ENCODE data around the gene TSEN54.

TSEN54 gene

GRCh38 chr17:75551266-75551665 lies 34.9 kb downstream of the TSEN54 start:
- H3K4me3 ChIP-seq (ENCODE audit: low read depth in 1 of 2, low read length in 2 of 2): no peak overlapping the region

GRCh38 chr17:75552425-75553294 lies 36.3 kb downstream of the TSEN54 start:
- ATAC-seq (ENCODE audit: insufficient read depth, low read depth): no peak
- H3K79me2 ChIP-seq (ENCODE audit: insufficient read depth, low read length): no peaks in the 10 kb centered on the region
- H3K9me3 ChIP-seq (ENCODE audit: insufficient read depth, low read length, severe bottlenecking): no peaks in the 10 kb centered on the region
- no peak overlapping the region for H3K4me2 ChIP-seq (ENCODE audit: insufficient read depth, low read length)
- H3K9ac ChIP-seq (ENCODE audit: low read depth, low read length): no peak overlapping the region
- H3K36me3 ChIP-seq (ENCODE audit: insufficient read depth, low read length): no peaks in the 10 kb centered on the region
- no peak overlapping the region for H3K4me3 ChIP-seq (ENCODE audit: low read depth in 1 of 2, low read length in 2 of 2)
- no peaks in the 10 kb centered on the region for H4K20me1 ChIP-seq (ENCODE audit: insufficient read depth, low read length)
- H3K27me3 ChIP-seq (ENCODE audit: insufficient read depth, low read length, poor library complexity): no peaks in the 10 kb centered on the region
- no peak overlapping the region for H2AFZ ChIP-seq (ENCODE audit: low read depth, low read length)
- H3K27ac ChIP-seq (ENCODE audit: low read length): no peak overlapping the region
- H3K4me1 ChIP-seq (ENCODE audit: insufficient read depth, low read length): no peaks in the 10 kb centered on the region
- DNase-seq: no peak
- TF ChIP-seq EZH2 (IDR thresholded peaks at IDR 0.05; ENCODE audit: borderline replicate concordance, low read depth, low read length, severe bottlenecking) (no peak), CTCF (IDR thresholded peaks at IDR 0.05; ENCODE audit: borderline replicate concordance, extremely low read depth, low read length, poor library complexity, severe bottlenecking) (no peak)

More at GRCh38 chr17:75551266-75551665, 34.9 kb downstream of the TSEN54 start:
- Histone ChIP-seq H3K36me3 (ENCODE audit: insufficient read depth, low read length) (no peaks in the 10 kb centered on the region), H3K79me2 (ENCODE audit: insufficient read depth, low read length) (no peaks in the 10 kb centered on the region), H4K20me1 (ENCODE audit: insufficient read depth, low read length) (no peaks in the 10 kb centered on the region), H3K9ac (ENCODE audit: low read depth, low read length) (no peak overlapping the region), H3K27ac (ENCODE audit: low read length) (no peak overlapping the region), H3K4me2 (ENCODE audit: insufficient read depth, low read length) (no peak overlapping the region), H3K27me3 (ENCODE audit: insufficient read depth, low read length, poor library complexity) (no peaks in the 10 kb centered on the region), H2AFZ (ENCODE audit: low read depth, low read length) (no peak overlapping the region), H3K4me1 (ENCODE audit: insufficient read depth, low read length) (no peaks in the 10 kb centered on the region), H3K9me3 (ENCODE audit: insufficient read depth, low read length, severe bottlenecking) (no peaks in the 10 kb centered on the region)
- no peak for ATAC-seq (ENCODE audit: insufficient read depth, low read depth)
- DNase-seq: no peak
- TF ChIP-seq CTCF (IDR thresholded peaks at IDR 0.05; ENCODE audit: borderline replicate concordance, extremely low read depth, low read length, poor library complexity, severe bottlenecking): no peak
- no peak for TF ChIP-seq EZH2 (IDR thresholded peaks at IDR 0.05; ENCODE audit: borderline replicate concordance, low read depth, low read length, severe bottlenecking)

- H3K79me2 ChIP-seq (ENCODE audit: insufficient read depth, low read length): no peaks in the 10 kb centered on the region
- H3K27me3 ChIP-seq (ENCODE audit: insufficient read depth, low read length, poor library complexity): no peaks in the 10 kb centered on the region
- H3K9me3 ChIP-seq (ENCODE audit: insufficient read depth, low read length, severe bottlenecking): no peaks in the 10 kb centered on the region
- TF ChIP-seq CTCF (IDR thresholded peaks at IDR 0.05; ENCODE audit: borderline replicate concordance, extremely low read depth, low read length, poor library complexity, severe bottlenecking): no peak
- no peaks in the 10 kb centered on the region for H3K4me1 ChIP-seq (ENCODE audit: insufficient read depth, low read length)
- H4K20me1 ChIP-seq (ENCODE audit: insufficient read depth, low read length): no peaks in the 10 kb centered on the region
- no peak overlapping the region for H3K9ac ChIP-seq (ENCODE audit: low read depth, low read length)
- no peak overlapping the region for H3K27ac ChIP-seq (ENCODE audit: low read length)
- DNase-seq: no peak
- no peak overlapping the region for H2AFZ ChIP-seq (ENCODE audit: low read depth, low read length)
- no peak overlapping the region for H3K4me3 ChIP-seq (ENCODE audit: low read depth in 1 of 2, low read length in 2 of 2)
- no peaks in the 10 kb centered on the region for H3K36me3 ChIP-seq (ENCODE audit: insufficient read depth, low read length)
- ATAC-seq (ENCODE audit: insufficient read depth, low read depth): no peak
- no peak overlapping the region for H3K4me2 ChIP-seq (ENCODE audit: insufficient read depth, low read length)
Observed at GRCh38 chr17:75553295-75554110, 37.2 kb downstream of the TSEN54 start.
